CD4-positive, alpha-beta T cell treated with Interleukin-15 for 1 hour (primary cell): ENCODE data around the gene OR2F2.

Source experiments
- DNase-seq: peaks from one replicate; pipeline ENCODE4 v3.0.0-alpha.2; 2020

The OR2F2 gene

GRCh38 chr7:143979998-143980397, 45.0 kb downstream of the OR2F2 start:
- DNase-seq, result no peak

GRCh38 chr7:143980746-143981510, 45.9 kb downstream of the OR2F2 start:
- no peak for DNase-seq

GRCh38 chr7:143983960-143984359, 48.9 kb downstream of the OR2F2 start:
- DNase-seq, result no peak
